ENCODE measurements around the gene CTDSPL.

CTDSPL gene

GRCh38 chr3:37907371-37907770 is 45.7 kb downstream of the CTDSPL start:
- intact Hi-C loops (cut with DNase I; ENCODE audit: low total_unique reads): no loop called here
- no peak for TF ChIP-seq CTCF (IDR thresholded peaks at IDR 0.05)
- no peak overlapping the region for H3K4me3 ChIP-seq

GRCh38 chr3:37907906-37908305 is 46.2 kb downstream of the CTDSPL start:
- no peak for DNase-seq
- intact Hi-C loops (cut with DNase I; ENCODE audit: low total_unique reads): no loop called here
- H3K9me3 ChIP-seq: no peaks in the 10 kb centered on the region
- H3K27ac ChIP-seq: no peak overlapping the region
- H3K4me3 ChIP-seq: no peak overlapping the region
- no peaks in the 10 kb centered on the region for H3K36me3 ChIP-seq
- TF ChIP-seq CTCF (IDR thresholded peaks at IDR 0.05): no peak
- H3K4me1 ChIP-seq: peaks cover 8 to 59% (median 43%) of the 10 kb centered on the region in 4 donors
- H3K27me3 ChIP-seq: no peaks in the 10 kb centered on the region

More at GRCh38 chr3:37907371-37907770, 45.7 kb downstream of the CTDSPL start:
- no peaks in the 10 kb centered on the region for H3K27me3 ChIP-seq
- H3K4me1 ChIP-seq: peaks cover 8 to 59% (median 43%) of the 10 kb centered on the region in 4 donors
- peak overlapping the region; percentile 70 to 74 for H3K27ac ChIP-seq
- no peaks in the 10 kb centered on the region for H3K36me3 ChIP-seq
- DNase-seq: no peak
- H3K9me3 ChIP-seq: no peaks in the 10 kb centered on the region

- H3K36me3 ChIP-seq: no peaks in the 10 kb centered on the region
- no peak for DNase-seq
- H3K9me3 ChIP-seq: no peaks in the 10 kb centered on the region
- intact Hi-C loops (cut with DNase I; ENCODE audit: low total_unique reads): no loop called here
- no peak for TF ChIP-seq CTCF (IDR thresholded peaks at IDR 0.05)
- H3K27me3 ChIP-seq: no peaks in the 10 kb centered on the region
- peaks cover 8 to 45% (median 37%) of the 10 kb centered on the region in 4 donors for H3K4me1 ChIP-seq
- H3K4me3 ChIP-seq: no peak overlapping the region
- H3K27ac ChIP-seq: no peak overlapping the region
Observed at GRCh38 chr3:37909067-37909911, 47.6 kb downstream of the CTDSPL start.

- H3K4me1 ChIP-seq: peaks cover 6 to 29% (median 22%) of the 10 kb centered on the region in 4 donors
- no peaks in the 10 kb centered on the region for H3K27me3 ChIP-seq
- no peak for TF ChIP-seq CTCF (IDR thresholded peaks at IDR 0.05)
- no peak overlapping the region for H3K27ac ChIP-seq
- no peaks in the 10 kb centered on the region for H3K36me3 ChIP-seq
- no peak overlapping the region for H3K4me3 ChIP-seq
- intact Hi-C loops (cut with DNase I; ENCODE audit: low total_unique reads): no loop called here
- DNase-seq: no peak
- H3K9me3 ChIP-seq: no peaks in the 10 kb centered on the region
Observed at GRCh38 chr3:37910671-37911400, 49.2 kb downstream of the CTDSPL start.

GRCh38 chr3:37912052-37912733 is 50.5 kb downstream of the CTDSPL start:
- no peak overlapping the region for H3K27ac ChIP-seq
- DNase-seq: no peak
- H3K9me3 ChIP-seq: no peaks in the 10 kb centered on the region
- TF ChIP-seq CTCF (IDR thresholded peaks at IDR 0.05): no peak
- H3K36me3 ChIP-seq: no peaks in the 10 kb centered on the region
- H3K4me3 ChIP-seq: no peak overlapping the region
- H3K27me3 ChIP-seq: no peaks in the 10 kb centered on the region
- intact Hi-C loops (cut with DNase I; ENCODE audit: low total_unique reads): no loop called here
- H3K4me1 ChIP-seq: peaks cover 0 to 16% (median 8%) of the 10 kb centered on the region in 4 donors

Data from tibial artery (tissue), 4 donors.